HG03060 (cell line): ENCODE data around the gene PLB1.
"Not testable (repeated sequence)": the region's sequence is repeated elsewhere in the genome, so short reads cannot be mapped to it uniquely, and the experiment has no call there.

Source experiments
- ATAC-seq: cut with Tn5 transposase; IDR thresholded peaks from one replicate; pipeline ENCODE4 v1.9.1; 2021; ENCODE audit warnings: low read depth, moderate number of reproducible peaks; ENCODE audit not compliant: unreplicated experiment

The PLB1 gene

DNA sequence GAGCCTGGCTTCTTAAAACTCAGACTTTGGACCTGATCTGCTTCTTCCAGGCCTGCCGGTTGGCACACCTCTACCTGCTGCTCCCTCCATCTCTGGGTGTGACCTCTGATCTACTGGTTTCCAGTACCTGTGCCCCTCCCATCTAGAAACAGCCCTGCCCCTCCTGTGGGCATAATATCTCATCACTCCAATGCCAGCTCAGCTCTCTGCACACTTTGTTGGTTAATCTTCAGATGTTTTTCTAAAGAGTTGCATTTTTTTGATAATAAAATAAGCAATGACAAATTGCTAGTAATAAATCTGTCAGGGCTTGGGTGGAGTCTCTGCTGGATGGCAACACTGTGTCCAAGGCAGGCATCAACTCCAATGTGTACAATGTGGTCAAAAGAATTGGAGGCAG is 166.2 kb downstream of the PLB1 start:
- no peak for ATAC-seq

DNA sequence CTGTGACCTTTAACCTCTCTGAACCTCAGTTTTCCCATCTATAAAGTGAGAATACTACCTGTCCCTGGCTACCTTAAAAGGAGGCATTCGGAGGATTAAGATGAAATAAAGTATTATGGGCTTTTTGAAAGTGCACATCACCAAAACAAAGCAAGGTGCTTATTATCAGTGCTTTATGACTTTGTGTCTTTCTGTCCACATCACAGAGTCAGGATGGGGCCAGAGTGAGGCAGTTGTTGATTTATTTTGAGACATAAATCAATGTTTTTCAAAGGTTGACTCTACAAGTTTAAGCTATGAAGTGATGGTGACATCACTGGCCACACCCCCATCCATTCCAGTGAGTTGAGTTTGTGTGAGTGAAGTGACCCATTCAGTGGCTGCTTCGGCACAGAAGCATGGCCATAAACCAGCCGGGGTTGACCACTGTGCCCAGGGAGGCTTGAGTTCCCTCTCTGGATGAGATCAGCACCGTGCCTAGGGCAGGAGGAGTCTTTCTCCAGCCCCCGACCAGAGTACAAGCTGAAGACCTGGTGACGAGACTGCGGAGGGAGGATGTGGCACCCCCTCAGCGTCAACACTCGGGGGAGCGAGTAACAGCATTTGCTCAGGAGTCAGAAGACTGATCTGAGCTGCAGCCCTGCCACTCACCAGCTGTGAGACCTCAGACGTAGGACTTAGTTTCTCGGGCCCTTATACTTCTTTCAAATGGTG is 166.8 kb downstream of the PLB1 start:
- no peak for ATAC-seq

DNA sequence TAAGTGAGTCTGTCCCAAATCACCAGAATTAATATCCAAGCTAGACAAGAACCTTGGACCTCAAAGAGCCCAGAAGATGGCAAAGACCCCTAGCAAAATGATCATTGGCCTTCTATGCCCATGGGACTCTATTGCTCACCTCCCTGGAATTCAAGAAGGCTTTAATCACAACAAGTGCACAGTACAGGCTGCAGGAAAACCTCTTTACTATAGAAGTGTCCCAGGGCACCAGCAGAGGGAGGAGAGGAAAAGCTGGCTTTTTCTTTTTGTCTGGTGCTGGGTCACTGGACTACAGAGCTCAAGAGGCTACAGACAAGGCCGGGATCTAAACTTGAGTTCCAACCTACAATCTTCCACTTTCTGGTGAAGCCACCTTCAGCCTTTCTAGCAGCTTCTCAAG is 167.5 kb downstream of the PLB1 start:
- no peak for ATAC-seq

DNA sequence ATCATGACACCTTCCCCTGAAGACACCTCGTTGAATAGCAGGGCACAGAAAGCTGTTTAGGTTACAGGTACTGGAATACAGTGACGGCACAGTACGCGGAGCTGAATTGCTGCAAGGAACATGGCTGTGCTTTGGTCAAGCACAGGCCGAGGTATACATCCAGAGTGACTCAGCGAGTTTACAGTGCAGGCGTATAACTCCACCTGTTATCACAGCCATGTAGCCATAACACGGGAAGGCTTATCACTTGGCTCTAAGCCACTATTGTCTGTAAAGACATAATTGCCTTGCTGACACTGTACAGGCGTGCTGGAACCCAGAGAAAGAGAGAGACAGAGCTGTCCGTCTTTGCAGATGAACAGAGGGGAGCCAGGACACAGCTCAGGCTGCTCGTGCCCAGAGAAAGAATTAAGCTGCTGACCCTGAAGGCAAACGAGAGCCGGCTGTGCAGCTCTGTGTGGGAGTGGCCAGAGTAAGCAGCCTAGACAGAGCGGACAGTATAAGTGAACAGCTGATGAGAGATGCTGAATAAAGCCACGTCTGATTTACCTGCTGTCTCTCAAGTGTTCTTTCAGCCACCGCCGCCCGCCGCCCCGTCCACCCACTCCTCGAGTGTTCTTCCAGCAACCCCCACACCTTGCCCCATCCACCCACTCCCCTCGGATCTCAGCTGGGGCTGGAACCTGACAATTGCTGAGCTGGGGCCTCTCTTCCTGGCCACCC is 168.4 kb downstream of the PLB1 start:
- no peak for ATAC-seq

DNA sequence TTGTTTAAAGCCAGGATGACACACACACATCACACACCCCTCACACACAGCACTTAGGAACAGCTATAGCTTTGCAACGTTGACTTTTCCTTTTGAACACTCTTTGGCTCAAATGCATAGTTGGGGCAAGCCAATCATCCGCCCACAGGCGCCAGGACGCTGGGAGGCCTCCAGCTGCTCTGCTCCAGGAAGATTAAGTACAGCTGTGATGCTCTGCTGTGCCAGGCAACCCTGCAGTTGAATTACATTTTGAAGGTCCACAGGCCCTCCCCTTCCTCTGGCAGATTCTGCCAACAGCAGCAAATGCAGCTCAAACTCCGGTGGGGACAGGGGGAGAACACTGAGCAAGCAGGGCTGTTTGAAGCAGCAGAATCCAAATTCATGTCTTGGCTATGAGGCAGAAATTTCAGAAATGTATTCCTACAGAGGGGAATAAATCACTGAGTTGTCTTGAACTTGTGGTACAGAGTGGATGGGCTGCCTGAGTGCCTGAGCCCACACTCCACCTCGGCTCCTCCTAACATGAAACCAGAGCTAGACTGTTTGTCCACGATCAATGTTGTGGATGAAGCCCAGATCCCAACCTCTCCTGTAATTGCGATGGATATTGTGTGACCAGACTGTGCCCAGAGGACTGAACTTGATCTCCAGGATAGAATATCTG is 169.3 kb downstream of the PLB1 start:
- no peak for ATAC-seq

DNA sequence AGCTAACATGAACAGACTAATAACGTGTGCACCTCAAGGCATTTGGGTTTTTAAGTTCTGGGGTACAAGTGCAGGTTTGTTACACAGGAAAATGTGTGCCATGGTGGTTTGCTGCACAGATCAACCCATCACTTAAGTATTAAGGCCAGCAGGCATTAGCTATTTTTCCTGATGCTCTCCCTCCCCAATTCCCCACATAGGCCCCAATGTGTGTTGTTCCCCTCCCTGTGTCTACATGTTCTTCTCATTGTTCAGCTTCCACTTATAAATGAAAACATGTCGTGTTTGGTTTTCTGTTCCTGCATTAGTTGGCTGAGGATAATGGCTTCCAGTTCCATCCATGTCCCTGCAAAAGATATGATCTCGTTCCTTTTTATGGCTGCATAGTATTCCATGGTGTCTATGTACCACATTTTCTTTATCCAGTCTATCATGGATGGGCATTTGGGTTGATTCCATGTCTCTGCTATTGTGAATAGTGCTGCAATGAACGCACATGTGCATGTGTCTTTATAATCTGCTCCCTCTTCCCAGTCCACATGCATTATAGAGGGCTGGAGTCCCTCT is 170.0 kb downstream of the PLB1 start:
- ATAC-seq, result not testable (repeated sequence)

DNA sequence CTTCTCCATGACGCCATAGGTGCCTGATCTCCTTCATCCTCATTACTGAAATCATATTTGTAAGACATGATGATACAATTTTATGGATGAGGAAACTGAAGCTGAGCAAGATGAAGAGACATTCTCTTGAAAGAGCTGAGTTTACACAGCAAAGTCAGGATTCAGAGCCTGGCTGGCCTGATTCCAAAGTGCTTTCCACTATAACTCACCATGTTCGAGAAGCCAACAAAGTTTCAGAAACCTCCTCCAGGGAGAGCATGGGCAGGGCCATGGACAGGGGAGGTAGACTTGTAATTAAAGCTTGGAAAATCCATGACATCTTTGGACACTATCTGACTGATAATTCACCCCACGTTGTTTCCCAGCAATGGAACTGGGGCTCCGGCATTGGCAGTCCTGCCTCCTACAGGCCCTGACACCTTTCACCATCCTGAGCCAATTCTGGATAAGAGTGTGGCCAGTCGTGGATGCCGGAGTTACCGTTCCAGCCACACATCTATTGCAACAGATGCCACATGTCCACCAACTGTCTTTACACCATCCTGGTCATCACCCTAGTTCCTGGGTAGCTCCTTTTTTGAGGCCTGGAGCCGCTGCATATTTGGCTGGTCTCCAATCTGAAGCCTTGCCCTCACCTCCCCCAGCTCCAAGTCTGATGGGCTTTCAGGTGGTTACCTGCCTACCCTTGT is 170.8 kb downstream of the PLB1 start:
- ATAC-seq, result no peak

DNA sequence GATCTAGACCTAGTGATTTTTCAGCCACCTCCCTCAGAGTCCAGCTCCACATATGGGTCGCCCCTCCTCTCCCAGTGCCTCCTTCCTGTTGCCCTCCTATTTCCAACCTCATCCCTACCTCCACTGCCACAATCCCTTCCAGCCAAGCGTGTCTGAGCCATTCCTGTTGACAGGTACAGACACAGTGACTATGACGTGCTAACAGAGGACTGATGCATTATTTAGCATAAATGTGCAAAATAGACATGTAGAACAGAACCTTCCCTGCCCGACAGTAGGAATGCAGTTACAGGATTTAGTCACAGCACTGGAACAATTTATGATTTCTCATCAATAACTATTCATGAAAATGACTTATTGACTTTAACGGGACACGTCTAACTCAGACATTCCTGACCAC is 171.4 kb downstream of the PLB1 start:
- no peak for ATAC-seq

DNA sequence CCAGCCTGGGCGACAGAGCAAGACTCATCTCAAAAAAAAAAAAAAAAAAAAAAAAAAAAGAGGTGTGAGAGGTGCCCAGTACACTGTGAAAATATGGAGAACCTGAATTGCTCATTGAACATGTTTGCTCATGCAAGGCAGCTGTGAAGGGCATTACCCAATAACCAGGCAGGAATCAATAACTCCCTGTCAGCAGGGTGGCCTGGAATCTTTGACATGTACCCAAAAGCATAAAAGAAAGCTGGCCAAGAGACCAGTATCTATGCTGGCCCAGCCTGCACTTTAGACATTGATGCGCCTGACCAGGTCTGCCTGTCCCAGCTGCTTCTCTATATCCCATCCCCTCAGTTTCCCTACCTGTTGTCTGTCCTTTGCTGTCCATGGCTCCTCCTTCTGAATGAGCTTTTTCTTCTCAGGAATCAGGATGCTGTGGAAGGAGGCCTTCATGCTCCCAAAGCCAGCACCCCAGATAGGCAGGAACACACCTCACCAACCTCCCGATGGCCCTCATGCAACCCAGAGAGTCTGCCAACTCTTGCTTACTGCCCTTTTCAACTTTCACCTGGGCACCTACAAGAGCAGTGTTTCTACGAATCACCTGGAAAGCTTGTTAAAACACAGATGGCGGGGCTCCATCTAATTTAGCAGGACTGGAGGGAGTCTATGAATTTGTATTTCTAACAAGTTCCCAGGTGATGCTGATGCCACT is 172.4 kb downstream of the PLB1 start:
- no peak for ATAC-seq

DNA sequence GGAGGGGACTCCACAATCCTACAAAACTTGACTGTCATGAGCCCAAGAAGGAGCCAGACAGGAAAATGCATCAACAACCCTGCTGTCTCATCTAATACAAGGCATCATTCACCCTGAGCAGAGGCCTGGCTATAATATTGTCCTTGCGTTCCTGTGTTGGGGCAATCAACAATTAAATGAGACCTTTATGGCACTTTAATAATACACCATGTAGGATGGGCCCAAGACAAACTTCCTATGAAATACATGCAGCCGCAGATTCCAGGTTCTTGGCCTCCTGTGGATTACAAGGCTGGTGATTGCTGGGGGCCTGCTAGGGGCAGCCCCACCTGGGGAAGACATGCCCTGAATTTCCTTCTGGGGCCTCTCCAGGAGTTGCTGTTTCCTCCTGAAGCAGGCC is 173.0 kb downstream of the PLB1 start:
- no peak for ATAC-seq

DNA sequence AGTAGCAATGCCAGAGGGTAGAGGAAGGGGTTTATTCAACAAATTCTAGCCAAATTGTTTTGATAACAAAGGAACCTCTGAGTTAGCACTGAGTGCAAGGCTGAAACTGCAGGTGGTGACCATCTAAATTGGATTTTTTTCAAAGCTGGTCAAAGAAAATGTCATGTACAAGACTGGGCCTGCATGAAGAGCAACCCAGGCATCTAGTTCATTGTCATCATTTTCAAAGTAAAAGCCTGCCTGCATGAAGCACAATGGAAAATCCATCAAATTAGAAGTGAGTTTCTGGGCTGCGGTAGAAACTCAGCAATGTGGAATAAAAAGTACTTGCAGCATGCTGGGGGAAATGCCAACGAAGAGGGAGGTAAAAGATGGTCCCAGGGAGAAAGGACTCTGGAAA is 175.0 kb downstream of the PLB1 start:
- ATAC-seq, result no peak

DNA sequence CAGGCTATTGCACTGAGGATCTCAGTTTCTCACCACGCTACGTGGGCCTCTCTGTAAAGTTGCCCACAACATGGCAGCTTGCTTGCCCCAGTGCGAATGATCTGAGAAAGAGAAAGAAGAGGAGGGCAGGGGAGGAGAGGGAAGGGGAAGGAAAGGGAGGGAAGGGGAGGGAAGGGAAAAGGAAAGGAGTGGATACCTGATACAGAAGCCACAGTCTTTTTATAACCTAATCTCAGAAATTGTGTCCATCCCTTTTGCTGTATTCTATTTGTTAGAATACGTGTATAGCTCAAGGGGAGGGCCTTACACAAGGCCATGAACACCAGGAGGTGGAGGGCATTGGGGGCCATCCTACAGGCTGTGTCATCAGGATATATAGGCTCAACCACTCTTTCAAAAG is 177.5 kb downstream of the PLB1 start:
- ATAC-seq, result no peak

DNA sequence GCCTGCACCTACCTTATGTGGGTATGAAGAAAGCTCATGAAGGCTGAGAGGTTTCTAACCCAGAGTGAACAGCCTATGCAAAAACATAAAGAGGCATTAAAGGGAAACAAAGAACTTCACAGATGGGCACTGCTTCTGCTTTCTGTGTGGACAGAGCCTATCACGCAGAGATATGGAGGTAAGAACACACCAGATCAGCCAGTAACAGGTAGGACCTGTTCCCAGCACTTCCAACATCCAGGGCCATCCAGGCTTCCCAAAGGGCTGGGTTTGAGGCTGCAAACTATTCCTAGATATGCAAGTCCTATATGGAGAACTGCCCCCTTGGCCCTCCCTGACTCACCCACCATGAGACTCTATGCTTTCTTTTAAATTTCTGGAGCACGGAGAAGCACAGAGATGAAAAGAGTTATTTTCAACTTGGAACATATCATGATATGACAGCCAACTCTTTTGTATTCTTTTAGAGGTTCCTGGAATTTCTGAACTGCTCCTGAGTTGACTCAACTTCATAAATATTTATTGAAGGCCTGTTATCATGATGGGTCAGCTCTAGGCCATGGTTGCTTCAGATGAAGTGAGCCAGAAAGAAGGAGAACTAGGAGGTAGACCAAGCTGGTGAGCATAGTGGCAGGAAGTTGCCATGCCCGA is 178.3 kb downstream of the PLB1 start:
- ATAC-seq, result no peak

DNA sequence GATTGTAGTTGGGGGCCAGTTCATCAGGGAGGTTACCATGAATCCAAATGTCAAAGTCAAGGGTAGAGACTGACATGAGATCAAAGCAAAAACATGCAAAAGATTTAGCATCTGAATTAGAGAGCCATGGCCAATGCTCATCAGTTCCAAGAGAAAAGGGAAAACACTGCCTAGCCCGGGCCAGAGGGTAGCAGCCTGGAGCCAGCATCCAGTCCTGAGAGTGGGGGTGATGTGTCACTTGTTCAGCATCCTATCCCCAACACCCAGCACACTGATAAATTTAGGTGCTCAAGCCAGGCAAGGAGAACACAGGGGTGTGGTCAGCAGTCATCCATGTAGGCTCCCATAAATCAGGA is 178.8 kb downstream of the PLB1 start:
- no peak for ATAC-seq

DNA sequence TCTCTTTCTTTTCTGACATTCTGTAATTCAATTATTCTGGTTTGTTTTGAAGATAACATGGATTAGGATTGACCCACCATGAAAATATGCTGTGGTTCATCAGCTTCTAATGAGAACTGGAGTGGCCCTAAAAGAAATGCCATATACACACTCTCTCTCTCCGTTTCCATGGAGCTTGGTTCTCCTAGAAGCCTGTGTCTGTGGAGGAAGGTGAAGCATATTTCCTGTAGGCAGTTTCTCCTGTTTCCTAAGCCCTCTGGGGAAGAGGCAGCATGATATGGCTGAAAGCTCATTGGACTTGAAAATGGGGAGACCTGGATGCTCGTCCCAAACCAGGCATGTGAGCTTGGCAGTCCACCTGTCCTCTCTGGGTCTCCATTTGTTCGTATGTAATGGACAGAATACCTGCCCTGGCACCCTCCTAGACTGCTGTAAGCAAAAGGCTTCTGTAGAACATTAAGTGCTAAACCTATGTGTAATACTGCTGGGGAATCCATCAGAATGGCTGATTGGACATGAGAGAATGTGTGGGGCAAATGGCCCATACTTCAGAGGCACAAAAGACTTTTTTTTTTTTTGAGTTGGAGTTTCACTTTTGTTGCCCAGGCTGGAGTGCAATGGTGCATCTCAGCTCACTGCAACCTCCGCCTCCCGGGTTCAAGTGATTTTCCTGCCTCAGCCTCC is 180.4 kb downstream of the PLB1 start:
- ATAC-seq, result no peak

DNA sequence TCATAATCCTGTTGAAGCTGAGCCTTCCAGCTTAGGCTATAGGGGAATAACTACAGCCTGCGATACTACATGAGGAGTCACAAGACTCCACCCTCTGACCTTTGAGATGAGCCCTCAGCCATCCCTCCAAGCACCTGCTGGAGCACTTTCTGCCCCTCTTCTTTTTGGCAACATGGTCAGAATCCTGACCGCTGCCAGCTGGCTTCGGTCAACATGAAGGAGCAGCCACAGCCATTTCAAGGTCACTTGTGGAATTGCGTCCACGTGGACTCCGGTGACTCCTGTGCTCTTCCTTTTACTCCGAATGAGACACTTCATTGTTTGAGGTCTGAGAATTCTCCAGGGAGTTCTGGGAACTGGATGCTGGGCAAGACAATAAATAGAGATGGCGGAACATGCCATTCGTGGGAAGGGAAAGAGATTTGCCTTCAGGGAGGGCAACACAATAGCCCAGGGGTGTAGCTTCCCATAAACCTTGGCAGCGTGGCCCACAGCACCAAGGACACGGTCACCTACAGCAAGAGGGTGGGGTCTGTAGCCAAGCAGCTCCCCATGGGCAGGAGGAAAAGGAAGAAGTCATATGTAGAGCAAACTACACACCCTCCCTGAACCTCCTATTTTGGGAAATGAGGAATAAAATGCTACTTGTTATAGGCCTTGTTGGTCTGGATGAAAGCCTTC is 182.5 kb downstream of the PLB1 start:
- no peak for ATAC-seq

DNA sequence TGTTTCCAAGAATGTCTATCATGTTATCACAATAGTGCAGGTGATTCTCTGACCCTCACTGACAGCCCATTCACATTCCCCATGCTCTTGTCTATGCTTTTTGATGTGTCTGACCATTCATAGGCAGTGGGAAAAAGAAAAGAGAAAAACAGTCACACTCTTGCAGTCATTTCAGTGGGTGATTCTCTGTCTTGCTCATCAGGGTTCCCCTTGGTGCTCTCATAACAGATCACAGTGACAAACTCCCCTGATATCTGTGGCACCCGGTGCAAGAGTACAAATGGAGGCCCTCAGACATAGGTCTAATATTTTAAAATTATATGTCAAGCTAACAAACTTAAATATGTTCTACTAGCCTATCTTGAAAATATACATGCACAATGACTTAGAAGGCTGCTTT is 183.1 kb downstream of the PLB1 start:
- no peak for ATAC-seq

DNA sequence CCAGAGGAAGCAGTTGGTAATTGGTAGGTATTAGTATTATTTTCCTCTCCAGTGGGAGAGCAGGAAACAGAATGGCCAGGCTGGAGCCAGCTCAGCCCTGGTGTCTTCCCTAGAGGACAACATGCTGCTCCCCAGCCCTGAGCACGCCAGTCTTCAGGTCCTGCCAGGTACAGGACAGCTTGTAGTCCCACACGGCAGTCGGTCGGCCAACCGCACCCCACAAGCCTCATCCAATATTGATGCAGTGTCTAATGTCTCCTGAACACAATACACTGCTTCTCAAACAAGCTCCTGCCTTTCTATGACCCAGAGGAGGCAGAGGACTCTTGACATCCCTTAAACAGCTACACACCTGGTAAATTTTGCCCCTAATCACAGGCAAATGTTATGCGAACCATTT is 184.8 kb downstream of the PLB1 start:
- ATAC-seq, result no peak

DNA sequence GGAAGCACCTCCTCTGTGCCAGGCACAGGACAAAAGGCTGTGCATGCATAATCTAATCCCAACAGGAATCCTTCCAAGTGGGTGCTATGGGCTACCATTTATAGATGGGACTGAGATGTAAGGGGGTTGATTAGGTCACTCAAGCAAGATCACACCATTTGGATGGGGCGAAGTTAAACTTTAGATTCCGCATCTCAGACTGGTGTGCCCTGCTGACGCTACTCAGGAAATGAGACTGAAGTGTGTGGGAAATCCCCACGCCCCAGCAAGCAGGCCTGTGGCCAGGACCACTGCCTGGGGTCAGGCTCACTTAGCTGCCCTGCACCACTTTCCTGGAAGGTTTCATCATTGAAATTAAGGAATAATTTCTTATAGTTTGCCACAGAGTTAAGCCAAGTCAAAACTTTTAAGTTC is 185.3 kb downstream of the PLB1 start:
- peak; percentile 77 for ATAC-seq
